Liver (tissue), 9 donors: ENCODE results near the gene PGAM2. TPM values are rescaled to one million over a fixed set of nuclear protein-coding genes. Genes with fewer than 3 reads are reported as not detected.

Source experiments
- DNase-seq: peaks from one replicate; pipeline ENCODE4 v3.0.0-alpha.2; 2017; ENCODE audit warnings: low spot score
- H3K27ac ChIP-seq, 2 donors: one replicate each; pipeline ENCODE4 v1.7.0; 2013; ENCODE audit warnings: inconsistent platforms in 2 of 2, low read length in 2 of 2, control low read depth in 1 of 2, low read depth in 1 of 2, mild to moderate bottlenecking in 1 of 2
- H3K27me3 ChIP-seq, 4 donors: one replicate each; pipeline versions ENCODE4 v1.6.1 to v1.7.0; 2013; ENCODE audit warnings: low read length in 3 of 4, inconsistent platforms in 1 of 4, mild to moderate bottlenecking in 1 of 4, moderate library complexity in 1 of 4; ENCODE audit not compliant: control insufficient read depth in 4 of 4, insufficient read depth in 4 of 4
- H3K36me3 ChIP-seq, 4 donors: one replicate each; pipeline versions ENCODE4 v1.6.1 to v1.7.0; 2013; ENCODE audit warnings: low read length in 3 of 4, mild to moderate bottlenecking in 3 of 4, low read depth in 1 of 4, moderate library complexity in 1 of 4; ENCODE audit not compliant: control insufficient read depth in 4 of 4, insufficient read depth in 3 of 4
- H3K4me1 ChIP-seq, 4 donors: one replicate each; pipeline versions ENCODE4 v1.6.1 to v1.7.0; 2013; ENCODE audit warnings: low read length in 3 of 4, mild to moderate bottlenecking in 3 of 4, moderate library complexity in 1 of 4; ENCODE audit not compliant: control insufficient read depth in 4 of 4, insufficient read depth in 4 of 4
- H3K4me3 ChIP-seq, 3 donors: one replicate each; pipeline versions ENCODE4 v1.6.1 to v1.7.0; 2013; ENCODE audit warnings: low read length in 3 of 3, control low read depth in 1 of 3, low read depth in 1 of 3, mild to moderate bottlenecking in 1 of 3
- H3K9ac ChIP-seq, 2 donors: one replicate each; pipeline ENCODE4 v1.7.0; 2013; ENCODE audit warnings: low read length in 2 of 2, mild to moderate bottlenecking in 2 of 2, moderate library complexity in 2 of 2, control low read depth in 1 of 2, low read depth in 1 of 2
- H3K9me3 ChIP-seq, 4 donors: one replicate each; pipeline versions ENCODE4 v1.6.1 to v1.7.0; 2013; ENCODE audit warnings: low read length in 3 of 4; ENCODE audit not compliant: control insufficient read depth in 4 of 4
- ATF3 ChIP-seq: IDR thresholded peaks from 2 replicates; pipeline ENCODE4 v1.6.1; 2016; ENCODE audit warnings: antibody characterized with exemption
- CTCF ChIP-seq: fragments of 150-350 bp; IDR thresholded peaks from 2 replicates; pipeline ENCODE4 v1.5.1; 2017; ENCODE audit warnings: improper control_type of control experiment, low read depth, low read length; ENCODE audit not compliant: missing input control
- EGR1 ChIP-seq, 2 donors: IDR thresholded peaks; 2 replicates each; pipeline ENCODE4 v1.6.1; 2016 to 2018; ENCODE audit warnings: antibody characterized with exemption in 2 of 2, low read depth in 2 of 2
- FOXA1 ChIP-seq: IDR thresholded peaks from 2 replicates; pipeline ENCODE4 v1.6.1; 2016; ENCODE audit warnings: antibody characterized with exemption
- FOXA2 ChIP-seq: IDR thresholded peaks from 2 replicates; pipeline ENCODE4 v1.6.1; 2016; ENCODE audit warnings: antibody characterized with exemption
- GABPA ChIP-seq, 2 donors: IDR thresholded peaks in 1 of 2; conservative IDR thresholded peaks in 1 of 2; 2 replicates each; pipeline ENCODE4 v1.6.1; 2016; ENCODE audit warnings: antibody characterized with exemption in 2 of 2, mild to moderate bottlenecking in 1 of 2, moderate library complexity in 1 of 2
- HNF4A ChIP-seq, 2 donors: conservative IDR thresholded peaks; 2 replicates each; pipeline ENCODE4 v1.6.1; 2016; ENCODE audit warnings: antibody characterized with exemption in 2 of 2, mild to moderate bottlenecking in 2 of 2
- HNF4G ChIP-seq: IDR thresholded peaks from 2 replicates; pipeline ENCODE4 v1.6.1; 2016; ENCODE audit warnings: antibody characterized with exemption
- JUND ChIP-seq, 2 donors: IDR thresholded peaks; 2 replicates each; pipeline ENCODE4 v1.6.1; 2016; ENCODE audit warnings: antibody characterized with exemption in 2 of 2
- MAX ChIP-seq: IDR thresholded peaks from 2 replicates; pipeline ENCODE4 v1.6.1; 2016; ENCODE audit warnings: antibody characterized with exemption
- NR2F2 ChIP-seq: IDR thresholded peaks from 2 replicates; pipeline ENCODE4 v1.6.1; 2016; ENCODE audit warnings: antibody characterized with exemption
- RAD21 ChIP-seq, 2 donors: IDR thresholded peaks; 2 replicates each; pipeline ENCODE4 v1.6.1; 2016; ENCODE audit warnings: antibody characterized with exemption in 2 of 2, mild to moderate bottlenecking in 2 of 2
- REST ChIP-seq: IDR thresholded peaks from 2 replicates; pipeline ENCODE4 v1.6.1; 2016; ENCODE audit warnings: antibody characterized with exemption, mild to moderate bottlenecking
- RXRA ChIP-seq, 2 donors: IDR thresholded peaks; 2 replicates each; pipeline ENCODE4 v1.6.1; 2017 to 2018; ENCODE audit warnings: antibody characterized with exemption in 2 of 2, mild to moderate bottlenecking in 1 of 2
- SP1 ChIP-seq: IDR thresholded peaks from 2 replicates; pipeline ENCODE4 v1.6.1; 2018; ENCODE audit warnings: antibody characterized with exemption, mild to moderate bottlenecking
- TAF1 ChIP-seq: conservative IDR thresholded peaks from 2 replicates; pipeline ENCODE4 v1.6.1; 2016; ENCODE audit warnings: antibody characterized with exemption, mild to moderate bottlenecking
- YY1 ChIP-seq: IDR thresholded peaks from 2 replicates; pipeline ENCODE4 v1.6.1; 2016; ENCODE audit warnings: antibody characterized with exemption, mild to moderate bottlenecking
- ZBTB33 ChIP-seq: IDR thresholded peaks from 2 replicates; pipeline ENCODE4 v1.6.1; 2016; ENCODE audit warnings: antibody characterized with exemption
- WGBS: extraction: QIAGEN DNeasy Blood & Tissue Kit; methylation state at CpG from one replicate; pipeline ENCODE4 v1.1.7; 2013; 5-methylcytosine and 5-hydroxymethylcytosine counted together
- polyA plus RNA-seq, 2 donors: library from polyadenylated mRNA; stranded (reverse) in 1 of 2; unstranded in 1 of 2; fragments of 200-250 nt in 1 of 2; fragments of >200 nt in 1 of 2; fragmentation: Nextera tagmentation in 1 of 2; extraction: Ambion mirVana in 1 of 2; gene quantifications; one replicate each; pipeline versions ENCODE4 v1.2.1 to v1.2.3, GENCODE V29; 2013 to 2015
- total RNA-seq, 2 donors: library from RNA; depleted of rRNA; stranded (reverse); fragments of >200 nt; gene quantifications; one replicate each; pipeline ENCODE4 v1.2.3, GENCODE V29; 2014
- donor health status: healthy.
- donor health status: healthy.
- donor health status: healthy.
- donor health status: healthy.
- donor health status: healthy.

Gene PGAM2
- total and polyA plus RNA-seq, 4 donors: 0.13 to 2.3 (median 0.49) TPM

GRCh38 chr7:44058759-44059218 is 6.6 kb downstream of the PGAM2 start:
- H3K4me1 ChIP-seq: peaks cover 10 to 20% (median 14%) of the 10 kb centered on the region in 4 donors
- peaks cover 19 to 57% (median 33%) of the 10 kb centered on the region in 4 donors for H3K36me3 ChIP-seq
- TF ChIP-seq MAX (no peak), FOXA1 (no peak), ZBTB33 (no peak), TAF1 (no peak), NR2F2 (no peak), RXRA (IDR thresholded peaks at IDR 0.05) (no peak), HNF4A (conservative IDR thresholded peaks at IDR 0.05) (no peak), HNF4G (no peak), FOXA2 (no peak), CTCF (no peak), RAD21 (IDR thresholded peaks at IDR 0.05) (no peak), GABPA (IDR thresholded peaks at IDR 0.05 in 1 of 2, conservative IDR thresholded peaks at IDR 0.05 in 1 of 2) (no peak), EGR1 (IDR thresholded peaks at IDR 0.05; ENCODE audit: low read depth in 2 of 2) (no peak), SP1 (no peak), REST (no peak), YY1 (no peak), ATF3 (no peak), JUND (IDR thresholded peaks at IDR 0.05) (no peak)
- WGBS: 97% methylated on average over 7 of the region's 7 CpGs
- no peak overlapping the region for H3K27ac ChIP-seq
- DNase-seq: no peak
- H3K9ac ChIP-seq: no peak overlapping the region
- H3K9me3 ChIP-seq: no peaks in the 10 kb centered on the region
- no peak overlapping the region for H3K4me3 ChIP-seq
- H3K27me3 ChIP-seq: no peaks in the 10 kb centered on the region
